ENCODE results near the gene CELA3B.

The CELA3B gene

GRCh38 chr1:21950734-21951133, 26.1 kb upstream of the CELA3B start:
- TF ChIP-seq FOXP2 (optimal IDR thresholded peaks at IDR 0.05; ENCODE audit: borderline replicate concordance, extremely low read depth, extremely low read length, insufficient read depth) (no peak), SIN3A (IDR thresholded peaks at IDR 0.05; ENCODE audit: borderline replicate concordance, insufficient read depth, low read length) (no peak), TAF1 (IDR thresholded peaks at IDR 0.05; ENCODE audit: borderline replicate concordance, insufficient read depth, low read length) (no peak), REST (IDR thresholded peaks at IDR 0.05; ENCODE audit: insufficient read depth in 1 of 2, low read depth in 2 of 2, low read length in 2 of 2) (no peak), POLR2AphosphoS5 (IDR thresholded peaks at IDR 0.05; ENCODE audit: low read depth, low read length) (no peak)

- TF ChIP-seq FOXP2 (optimal IDR thresholded peaks at IDR 0.05; ENCODE audit: borderline replicate concordance, extremely low read depth, extremely low read length, insufficient read depth), result no peak
- no peak for TF ChIP-seq TAF1 (IDR thresholded peaks at IDR 0.05; ENCODE audit: borderline replicate concordance, insufficient read depth, low read length)
- no peak for TF ChIP-seq REST (IDR thresholded peaks at IDR 0.05; ENCODE audit: insufficient read depth in 1 of 2, low read depth in 2 of 2, low read length in 2 of 2)
- no peak for TF ChIP-seq SIN3A (IDR thresholded peaks at IDR 0.05; ENCODE audit: borderline replicate concordance, insufficient read depth, low read length)
- TF ChIP-seq POLR2AphosphoS5 (IDR thresholded peaks at IDR 0.05; ENCODE audit: low read depth, low read length), result no peak
These were observed 25.5 kb upstream of the CELA3B start for GRCh38 chr1:21951226-21951870.

- TF ChIP-seq FOXP2 (optimal IDR thresholded peaks at IDR 0.05; ENCODE audit: borderline replicate concordance, extremely low read depth, extremely low read length, insufficient read depth) (no peak), TAF1 (IDR thresholded peaks at IDR 0.05; ENCODE audit: borderline replicate concordance, insufficient read depth, low read length) (no peak), REST (IDR thresholded peaks at IDR 0.05; ENCODE audit: insufficient read depth in 1 of 2, low read depth in 2 of 2, low read length in 2 of 2) (no peak), SIN3A (IDR thresholded peaks at IDR 0.05; ENCODE audit: borderline replicate concordance, insufficient read depth, low read length) (no peak), POLR2AphosphoS5 (IDR thresholded peaks at IDR 0.05; ENCODE audit: low read depth, low read length) (no peak)
These were observed 23.9 kb upstream of the CELA3B start for GRCh38 chr1:21952786-21953520.

GRCh38 chr1:21955058-21955457, 21.8 kb upstream of the CELA3B start:
- no peak for TF ChIP-seq POLR2AphosphoS5 (IDR thresholded peaks at IDR 0.05; ENCODE audit: low read depth, low read length)

- TF ChIP-seq REST (IDR thresholded peaks at IDR 0.05; ENCODE audit: insufficient read depth in 1 of 2, low read depth in 2 of 2, low read length in 2 of 2) (peak; percentile 20 to 37; a peak in 1 of 4 replicates), TAF1 (IDR thresholded peaks at IDR 0.05; ENCODE audit: borderline replicate concordance, insufficient read depth, low read length) (no peak)
These were observed 21.1 kb upstream of the CELA3B start for GRCh38 chr1:21955501-21956281.

Data from PFSK-1 (cell line).